Measurements from ENCODE around the gene HOXC10.

GRCh38 chr12:54034785-54035310 is 49.9 kb downstream of the HOXC10 start:
- no peak for TF ChIP-seq CTCF (IDR thresholded peaks at IDR 0.05)
- TF ChIP-seq EP300 (IDR thresholded peaks at IDR 0.05): no peak
- TF ChIP-seq POLR2AphosphoS5 (IDR thresholded peaks at IDR 0.05): no peak
- no peak for TF ChIP-seq POLR2A (IDR thresholded peaks at IDR 0.05)
